Mesenteric fat pad (tissue), 1 donor: Measurements from ENCODE around the gene MRGPRE. TPM values are rescaled to one million over a fixed set of nuclear protein-coding genes. Genes with fewer than 3 reads are reported as not detected.
A peak's percentile ranks its signal among the peaks of the same experiment; 100 is the strongest.
"Not testable (repeated sequence)": the region's sequence is repeated elsewhere in the genome, so short reads cannot be mapped to it uniquely, and the experiment has no call there.

Experiments
- DNase-seq: peaks from one replicate; pipeline ENCODE4 v3.0.0-alpha.2; 2020; ENCODE audit warnings: low spot score
- long read RNA-seq: library from polyadenylated mRNA; unstranded; transcript quantifications from one replicate; pipeline ENCODE4 v2.0.0, GENCODE V29; 2020
- total RNA-seq: library from RNA; stranded (reverse); fragmentation: NEBNext Ultra II Directional; extraction: Animal tissue kit (Norgen Biotek cat#: 25700); gene quantifications from one replicate; pipeline ENCODE4 v1.2.1, GENCODE V29; 2021
- donor health status: DM: yes; HTN: yes; CAD: no.

MRGPRE gene, protein sequence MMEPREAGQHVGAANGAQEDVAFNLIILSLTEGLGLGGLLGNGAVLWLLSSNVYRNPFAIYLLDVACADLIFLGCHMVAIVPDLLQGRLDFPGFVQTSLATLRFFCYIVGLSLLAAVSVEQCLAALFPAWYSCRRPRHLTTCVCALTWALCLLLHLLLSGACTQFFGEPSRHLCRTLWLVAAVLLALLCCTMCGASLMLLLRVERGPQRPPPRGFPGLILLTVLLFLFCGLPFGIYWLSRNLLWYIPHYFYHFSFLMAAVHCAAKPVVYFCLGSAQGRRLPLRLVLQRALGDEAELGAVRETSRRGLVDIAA
- not detected for total RNA-seq
- long read RNA-seq, result 0 reads

- DNase-seq, result peak; percentile 88
Observed at GRCh38 chr11:3231851-3232744, at the start of gene MRGPRE. Gene MRGPRE (minus strand): TSS chr11:3232417. CDS start chr11:3228799, 3,618 bp downstream.

DNA sequence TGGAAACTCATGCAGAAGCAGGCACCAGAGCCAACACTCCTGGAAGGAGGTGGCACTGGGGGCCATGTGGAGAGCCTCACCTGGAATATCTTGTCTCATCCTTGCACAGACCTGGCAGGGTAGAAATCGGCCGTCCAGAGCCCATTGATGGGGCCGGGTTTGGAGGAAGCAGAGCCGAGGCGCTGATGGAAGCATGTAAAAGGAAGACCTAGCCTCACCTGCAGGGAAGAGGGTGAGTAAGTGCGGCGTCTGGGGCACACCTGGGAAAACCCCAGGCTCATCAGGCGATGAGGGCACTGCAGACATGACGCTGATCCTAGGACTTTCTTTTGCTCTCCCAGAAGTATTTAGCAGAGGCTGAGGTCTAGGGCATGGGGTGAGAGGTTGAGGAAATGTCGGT, 48.9 kb upstream of the MRGPRE start:
- DNase-seq, result peak; percentile 43

DNA sequence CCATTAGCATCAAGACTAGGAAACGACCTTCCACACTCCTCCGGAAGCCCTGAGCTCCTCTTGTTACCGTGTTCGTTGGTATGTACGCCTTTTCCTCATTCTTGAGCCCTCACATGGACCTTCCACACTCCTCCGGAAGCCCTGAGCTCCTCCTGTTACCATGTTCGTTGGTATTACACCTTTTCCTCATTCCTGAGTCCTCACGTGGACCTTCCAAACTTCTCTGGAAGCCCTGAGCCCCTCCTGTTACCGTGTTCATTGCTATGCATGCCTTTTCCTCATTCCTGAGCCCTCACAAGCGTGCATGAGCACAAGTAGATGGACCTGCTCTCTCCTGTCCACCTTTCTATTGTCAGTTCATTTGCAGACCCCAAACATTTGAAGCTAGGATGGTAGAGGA, 48.4 kb upstream of the MRGPRE start:
- not testable (repeated sequence) for DNase-seq

GRCh38 chr11:3278922-3279321, 46.7 kb upstream of the MRGPRE start:
- not testable (repeated sequence) for DNase-seq

DNA sequence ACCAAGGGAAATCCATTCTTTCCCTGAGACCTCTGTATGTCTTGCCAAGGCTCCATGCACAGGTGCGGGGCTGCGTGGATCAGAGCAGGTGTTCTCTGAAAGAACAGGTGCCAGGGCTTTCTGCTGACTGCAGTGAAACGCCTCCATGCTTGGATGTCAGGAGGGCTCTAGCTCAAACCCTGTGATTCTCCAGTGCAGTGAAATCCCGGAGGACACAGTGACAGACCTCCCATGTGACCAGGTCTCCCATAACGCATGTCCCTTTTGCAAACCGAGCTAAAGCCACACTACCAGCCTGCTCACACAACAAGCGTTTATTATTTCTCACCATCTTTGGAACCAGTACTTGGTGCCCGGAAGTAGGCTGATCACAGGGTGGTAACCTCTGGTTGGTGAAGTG, 41.4 kb upstream of the MRGPRE start:
- not testable (repeated sequence) for DNase-seq

DNA sequence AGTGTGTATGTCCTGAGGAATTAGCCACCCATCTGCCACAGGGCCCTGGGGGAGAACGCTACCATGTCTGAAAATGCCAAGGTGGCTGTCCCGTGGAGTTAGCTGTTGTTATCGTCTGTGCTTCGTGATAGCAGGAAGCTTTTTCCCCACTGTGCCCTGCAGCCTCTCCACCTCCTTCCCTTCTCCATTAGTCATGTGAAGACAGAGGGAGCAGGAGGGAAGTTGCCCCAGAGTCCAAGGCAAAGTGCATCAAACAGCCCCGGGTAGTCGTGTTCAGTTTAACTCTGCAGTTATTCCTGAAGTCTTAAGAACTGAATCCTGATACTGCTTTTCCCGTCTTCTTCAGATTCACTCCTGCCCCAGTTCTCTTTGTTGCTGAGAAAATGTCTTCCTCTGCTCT, 30.3 kb upstream of the MRGPRE start:
- not testable (repeated sequence) for DNase-seq

DNA sequence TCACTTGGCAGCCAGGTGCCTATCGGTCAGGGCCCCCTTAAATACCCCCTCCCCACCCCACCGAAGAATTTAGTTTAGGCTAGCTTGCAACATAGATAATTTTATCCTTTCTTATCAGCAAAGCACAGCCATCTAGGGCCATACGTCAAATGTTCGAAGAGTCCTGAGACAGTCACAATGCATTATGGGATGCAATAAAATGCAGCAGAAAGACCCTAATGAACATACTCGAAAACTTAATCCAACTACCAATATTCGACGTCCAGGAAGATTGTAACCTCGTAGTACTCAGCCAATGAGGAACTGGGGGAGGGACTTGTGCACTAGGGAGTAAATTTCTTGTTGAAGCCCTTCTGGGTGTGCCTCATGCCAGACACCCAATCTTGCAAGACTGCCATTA, 29.6 kb upstream of the MRGPRE start:
- DNase-seq, result not testable (repeated sequence)

- DNase-seq, result not testable (repeated sequence)
Observed at GRCh38 chr11:3257509-3257908, 25.3 kb upstream of the MRGPRE start.

DNA sequence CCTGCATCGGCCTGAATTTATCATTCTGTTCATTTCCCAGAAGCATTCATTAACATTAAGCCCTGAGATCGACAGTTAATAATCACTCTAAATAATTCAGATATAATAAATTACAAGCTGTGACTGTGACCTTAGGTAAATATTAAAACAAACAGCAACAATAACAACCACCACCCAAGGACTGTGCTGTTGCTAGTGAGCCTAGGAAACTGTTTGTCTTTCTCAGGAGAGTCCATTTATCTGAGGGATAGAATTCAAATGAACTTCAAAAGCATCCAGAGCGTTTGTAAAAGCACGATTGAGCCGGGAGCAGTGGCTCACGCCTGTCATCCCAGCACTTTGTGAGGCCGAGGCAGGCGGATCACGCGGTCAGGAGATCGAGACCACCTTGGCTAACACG, 23.0 kb upstream of the MRGPRE start:
- not testable (repeated sequence) for DNase-seq

GRCh38 chr11:3254773-3255172, 22.6 kb upstream of the MRGPRE start:
- not testable (repeated sequence) for DNase-seq

GRCh38 chr11:3245071-3245470, 12.9 kb upstream of the MRGPRE start:
- no peak for DNase-seq

DNA sequence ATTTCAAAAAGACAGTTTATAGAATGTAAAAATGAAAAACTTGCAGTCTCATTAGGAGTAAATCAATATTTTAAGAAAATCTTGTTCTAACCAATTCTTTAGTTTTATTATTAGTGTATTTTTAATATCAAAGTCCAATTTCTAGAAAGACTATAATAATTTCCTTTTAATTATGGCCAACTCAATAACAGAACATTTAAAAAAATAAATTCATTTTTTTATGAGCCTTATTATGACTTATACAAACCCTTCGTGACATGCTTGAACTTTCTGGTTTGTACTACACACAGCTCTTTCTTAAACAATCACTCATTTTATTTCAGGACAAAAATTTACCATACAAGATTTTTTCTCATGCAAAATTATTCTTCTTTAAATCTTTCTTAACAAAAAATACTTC, 11.7 kb upstream of the MRGPRE start:
- DNase-seq, result no peak

- DNase-seq, result no peak
Observed at GRCh38 chr11:3237119-3237518, 4.9 kb upstream of the MRGPRE start.

GRCh38 chr11:3234846-3235245, 2.6 kb upstream of the MRGPRE start:
- no peak for DNase-seq

- no peak for DNase-seq
Observed at GRCh38 chr11:3232956-3233355, 739 bp upstream of the MRGPRE start.

- no peak for DNase-seq
Observed at GRCh38 chr11:3231550-3231850, 717 bp downstream of the MRGPRE start.

DNA sequence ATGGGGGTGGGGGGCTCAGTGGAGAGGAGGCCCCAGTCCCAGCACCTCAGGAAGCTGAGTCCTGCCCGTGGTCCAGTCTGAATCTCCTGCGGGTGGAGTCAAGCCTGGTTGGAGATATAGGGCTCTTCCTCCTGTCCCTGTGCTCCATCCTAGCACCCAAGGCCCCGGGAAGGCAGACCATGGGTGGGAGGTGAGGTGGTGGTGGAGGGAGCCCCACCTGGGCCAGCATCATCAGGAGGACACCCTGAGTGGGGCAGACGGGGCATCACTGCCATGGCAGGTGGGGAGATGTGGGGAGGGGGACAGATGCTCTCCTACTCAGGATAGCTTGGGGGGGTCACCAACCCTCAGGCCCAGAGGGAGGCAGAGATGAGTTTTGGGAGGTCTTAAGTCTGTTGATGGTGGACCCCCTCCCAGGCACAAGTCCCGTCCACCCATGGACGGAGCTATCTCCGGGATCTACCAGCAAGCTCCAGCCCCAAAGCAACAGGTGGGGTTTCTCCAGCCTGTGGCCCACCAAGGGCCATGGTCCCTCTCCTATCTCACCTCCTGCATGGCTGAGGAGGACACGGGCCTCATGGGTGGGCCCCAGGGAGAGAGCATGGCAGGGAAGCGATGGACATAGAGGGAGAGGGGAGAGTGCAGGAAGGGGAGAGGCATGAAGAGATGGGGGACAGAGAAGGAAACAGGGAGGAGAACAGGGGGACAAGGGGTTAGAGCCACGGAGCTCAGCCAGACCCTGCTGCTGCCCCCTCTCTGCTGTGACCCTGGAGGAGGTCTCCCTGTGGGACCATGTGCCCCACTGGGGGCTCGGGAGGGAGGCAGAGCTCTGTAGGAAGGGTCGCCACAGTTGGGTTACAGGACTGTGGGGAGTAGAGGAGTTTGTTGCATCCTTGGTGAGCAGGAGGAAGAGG, 1.3 kb downstream of the MRGPRE start:
- DNase-seq, result no peak

GRCh38 chr11:3229673-3230630, 2.3 kb downstream of the MRGPRE start:
- DNase-seq, result no peak

DNA sequence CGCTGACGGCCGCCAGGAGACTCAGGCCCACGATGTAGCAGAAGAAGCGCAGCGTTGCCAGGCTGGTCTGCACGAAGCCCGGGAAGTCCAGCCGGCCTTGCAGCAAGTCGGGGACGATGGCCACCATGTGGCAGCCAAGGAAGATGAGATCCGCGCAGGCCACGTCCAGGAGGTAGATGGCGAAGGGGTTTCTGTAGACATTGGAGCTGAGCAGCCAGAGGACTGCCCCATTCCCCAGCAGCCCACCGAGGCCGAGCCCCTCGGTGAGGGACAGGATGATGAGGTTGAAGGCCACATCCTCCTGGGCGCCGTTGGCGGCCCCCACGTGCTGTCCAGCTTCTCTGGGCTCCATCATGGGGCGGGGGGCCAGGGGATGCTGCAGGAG, 3.8 kb downstream of the MRGPRE start:
- DNase-seq, result no peak
